Suppressor macrophage treated with lipopolysaccharide for 4 hours (primary cell): Measurements from ENCODE around the gene PTPN12.

Experiments
- DNase-seq: peaks from one replicate; pipeline ENCODE4 v3.0.0-alpha.2; 2020

PTPN12 gene

GRCh38 chr7:77665161-77665560 lies 128.1 kb downstream of the PTPN12 start:
- DNase-seq = no peak

- DNase-seq = no peak
Measured at GRCh38 chr7:77667459-77668086, 130.5 kb downstream of the PTPN12 start.

- no peak for DNase-seq
Measured at GRCh38 chr7:77674878-77675277, 137.8 kb downstream of the PTPN12 start.

GRCh38 chr7:77679608-77680007 lies 142.5 kb downstream of the PTPN12 start:
- no peak for DNase-seq

GRCh38 chr7:77680266-77680665 lies 143.2 kb downstream of the PTPN12 start:
- DNase-seq = no peak

- DNase-seq = no peak
Measured at GRCh38 chr7:77684030-77684429, 146.9 kb downstream of the PTPN12 start.

- peak; percentile 34 for DNase-seq
Measured at GRCh38 chr7:77685233-77685632, 148.1 kb downstream of the PTPN12 start.

- DNase-seq = no peak
Measured at GRCh38 chr7:77687100-77687746, 150.1 kb downstream of the PTPN12 start.

GRCh38 chr7:77687747-77688144 lies 150.7 kb downstream of the PTPN12 start:
- no peak for DNase-seq
